ENCODE measurements around the gene EMC9. TPM values are rescaled to one million over a fixed set of nuclear protein-coding genes. Genes with fewer than 3 reads are reported as not detected.

The EMC9 gene, protein sequence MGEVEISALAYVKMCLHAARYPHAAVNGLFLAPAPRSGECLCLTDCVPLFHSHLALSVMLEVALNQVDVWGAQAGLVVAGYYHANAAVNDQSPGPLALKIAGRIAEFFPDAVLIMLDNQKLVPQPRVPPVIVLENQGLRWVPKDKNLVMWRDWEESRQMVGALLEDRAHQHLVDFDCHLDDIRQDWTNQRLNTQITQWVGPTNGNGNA
- 9.5 TPM for total RNA-seq

DNA sequence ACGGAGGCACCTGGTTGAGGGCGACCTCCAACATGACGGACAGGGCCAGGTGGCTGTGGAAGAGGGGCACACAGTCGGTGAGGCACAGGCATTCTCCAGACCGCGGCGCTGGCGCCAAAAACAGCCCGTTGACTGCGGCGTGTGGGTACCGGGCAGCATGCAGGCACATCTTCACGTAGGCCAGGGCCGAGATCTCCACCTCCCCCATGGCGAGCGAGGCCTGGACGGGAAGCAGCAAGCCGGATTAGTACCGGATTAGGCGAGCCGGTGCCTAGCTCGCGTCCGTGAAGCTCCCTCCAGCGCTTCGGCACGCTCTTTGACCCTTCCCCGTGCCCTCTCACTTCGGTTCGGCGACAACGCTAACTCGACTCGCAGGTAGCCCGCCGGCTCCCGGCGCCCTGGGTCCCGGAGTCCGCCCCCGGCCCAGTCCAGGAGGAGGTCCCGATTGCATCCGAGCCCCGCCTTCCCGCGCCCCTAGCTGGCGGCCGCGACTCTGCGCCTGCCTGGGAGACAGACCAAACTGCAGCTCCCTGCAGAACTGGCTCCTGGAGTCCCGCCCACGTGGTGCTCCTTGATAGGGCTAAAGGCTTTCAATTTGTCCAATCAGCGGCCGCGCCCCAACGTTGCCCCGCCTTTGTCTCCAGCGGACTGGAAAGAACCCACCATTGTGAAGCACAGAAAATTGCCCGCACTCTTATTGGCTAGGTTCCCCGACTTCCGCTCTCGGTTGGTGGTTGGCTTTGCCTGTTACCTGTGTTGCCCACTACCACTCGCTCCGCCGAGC is at the start of gene EMC9:
Gene EMC9 (minus strand): TSS at position 495 of the 784 bp plus-strand sequence. CDS start 287 bp downstream, at position 208.
- DNase-seq: peak; percentile 99

DNA sequence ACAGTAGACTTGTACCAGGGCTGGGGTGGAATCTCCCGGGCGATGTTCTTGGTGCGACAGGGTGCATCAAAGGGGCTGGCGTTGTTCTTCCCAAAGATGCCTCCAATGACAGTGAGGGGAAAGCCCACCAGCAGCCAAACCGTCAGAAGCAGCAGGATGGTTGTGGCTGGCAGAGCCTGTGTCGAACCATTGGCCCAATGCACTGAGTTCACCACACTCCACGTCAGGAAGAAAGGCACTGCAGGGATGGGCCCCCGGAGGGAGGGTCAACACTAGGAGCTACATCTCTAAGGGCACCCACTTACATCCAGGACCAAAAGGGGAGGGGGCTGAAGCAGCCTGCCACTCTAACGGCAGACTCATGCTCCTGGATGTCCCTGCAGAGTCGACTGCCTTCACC is 49.0 kb upstream of the EMC9 start:
- no peak for DNase-seq

- no peak for DNase-seq
Measured at GRCh38 chr14:24189460-24189859, 48.1 kb upstream of the EMC9 start.

DNA sequence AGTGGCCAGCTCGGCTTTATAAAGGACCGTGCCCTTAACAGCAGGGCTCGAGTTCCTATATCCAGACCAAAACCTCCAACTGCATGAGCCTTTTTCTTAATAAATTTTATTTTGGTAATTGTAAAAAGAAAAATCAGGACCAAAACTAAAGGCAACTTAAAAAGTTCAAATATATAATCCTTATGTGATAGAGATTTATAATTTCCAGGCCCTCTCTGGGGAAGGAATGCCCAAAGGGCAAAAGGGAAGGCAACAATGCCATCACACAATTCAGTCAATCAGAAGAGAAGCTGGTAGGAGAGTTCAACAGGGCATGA is 47.6 kb upstream of the EMC9 start:
- no peak for DNase-seq

- peak; percentile 95 for DNase-seq
Measured at GRCh38 chr14:24188251-24189058, 47.1 kb upstream of the EMC9 start, which contains the start of gene IPO4. TSS of gene IPO4 (minus strand) at chr14:24188816. CDS start at chr14:24188787, 29 bp downstream.

GRCh38 chr14:24187539-24187915 is 46.1 kb upstream of the EMC9 start:
- DNase-seq: no peak

DNA sequence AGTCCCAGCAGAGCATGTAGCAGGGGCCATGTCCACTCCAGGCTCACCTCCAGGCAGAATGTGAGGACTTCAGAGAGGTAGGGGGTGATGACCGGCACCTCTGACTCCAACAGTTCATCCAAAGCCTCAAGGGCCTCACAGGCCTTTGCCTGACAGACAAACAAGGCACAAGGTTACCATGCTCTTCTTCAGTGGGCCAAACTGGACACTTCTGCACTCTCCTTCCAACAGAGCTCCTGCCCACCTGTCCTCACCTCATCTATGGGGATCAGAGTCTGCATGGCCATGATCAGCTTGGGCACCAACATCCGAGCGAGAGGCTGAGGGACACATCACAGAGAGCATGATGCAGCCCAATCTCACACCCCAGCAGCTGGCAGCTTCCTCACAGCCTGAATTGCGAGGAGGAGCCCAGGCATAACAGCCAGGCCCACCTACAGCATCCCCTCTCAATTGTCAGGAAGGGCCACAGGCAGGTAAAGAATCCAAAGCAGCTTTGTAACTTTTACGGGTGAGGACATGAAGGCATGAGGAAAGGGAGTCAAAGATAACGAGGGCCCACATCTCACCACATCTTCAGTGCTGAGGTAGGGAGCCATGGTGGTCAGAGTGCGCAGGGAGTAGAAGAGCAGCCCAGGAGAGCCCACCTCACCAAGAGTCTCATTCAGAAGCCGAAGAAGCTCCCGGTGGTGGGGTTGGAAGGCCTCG is 45.6 kb upstream of the EMC9 start:
- no peak for DNase-seq

DNA sequence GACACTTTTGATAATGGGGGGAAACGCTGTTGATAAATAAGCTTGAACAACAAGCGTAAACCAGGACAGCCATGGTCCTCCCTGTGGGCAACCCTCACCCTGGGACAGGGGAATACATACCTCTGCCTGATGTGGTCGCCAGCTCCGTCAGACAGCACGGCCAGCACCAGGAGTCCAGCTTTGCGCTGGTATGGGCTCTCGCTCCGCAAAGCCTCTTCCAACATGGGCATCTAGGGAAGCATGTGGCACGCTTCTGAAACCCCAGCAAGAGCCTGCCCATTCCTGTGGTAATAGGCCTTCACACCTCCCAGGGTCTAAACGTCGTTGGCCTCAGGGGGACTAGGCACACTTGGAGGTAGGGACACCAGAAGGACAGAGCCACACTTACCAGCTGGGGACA is 44.4 kb upstream of the EMC9 start:
- no peak for DNase-seq

GRCh38 chr14:24185026-24185425 is 43.6 kb upstream of the EMC9 start:
- DNase-seq: no peak

DNA sequence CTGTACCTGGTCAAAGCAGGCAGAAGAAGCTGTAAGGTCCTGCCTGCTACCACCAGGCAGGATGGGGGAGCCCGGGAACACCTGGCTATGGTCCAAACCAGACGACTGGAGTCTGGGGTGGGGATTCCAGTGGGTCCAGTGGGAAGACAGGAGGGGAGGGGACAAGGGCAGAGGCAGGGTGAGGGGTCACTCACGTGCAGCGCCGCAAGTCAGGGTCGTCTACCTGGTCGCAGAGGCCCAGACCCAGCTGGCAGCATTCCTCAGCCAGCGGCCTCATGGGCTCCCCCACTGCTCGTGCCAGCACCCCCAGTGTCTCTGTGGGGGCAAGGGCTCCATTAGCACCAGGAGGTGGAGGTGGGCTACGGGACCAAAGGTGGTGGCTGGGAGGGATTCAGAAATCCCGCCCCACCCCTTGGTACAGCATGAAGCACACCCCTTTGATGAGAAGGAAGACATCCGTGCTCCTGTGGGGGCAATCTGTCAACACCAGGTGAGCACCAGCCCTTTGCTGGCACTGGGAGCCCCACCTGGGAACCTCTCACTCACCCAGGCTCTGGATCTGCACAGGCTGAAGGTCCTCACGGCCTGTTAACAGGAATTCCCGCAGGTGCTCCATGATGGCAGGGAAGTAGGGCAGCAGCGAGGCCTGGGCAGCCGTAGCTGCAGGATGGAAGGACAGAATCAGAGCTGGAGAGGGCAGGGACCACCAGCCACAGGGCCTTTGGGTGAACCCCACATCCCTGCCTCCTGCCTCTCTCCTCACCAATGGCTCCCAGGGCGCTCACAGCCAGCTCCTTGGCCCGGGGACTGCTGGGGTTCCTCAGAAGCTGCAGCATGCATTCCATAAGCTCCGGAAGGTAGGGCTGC is 42.9 kb upstream of the EMC9 start:
- DNase-seq: no peak

DNA sequence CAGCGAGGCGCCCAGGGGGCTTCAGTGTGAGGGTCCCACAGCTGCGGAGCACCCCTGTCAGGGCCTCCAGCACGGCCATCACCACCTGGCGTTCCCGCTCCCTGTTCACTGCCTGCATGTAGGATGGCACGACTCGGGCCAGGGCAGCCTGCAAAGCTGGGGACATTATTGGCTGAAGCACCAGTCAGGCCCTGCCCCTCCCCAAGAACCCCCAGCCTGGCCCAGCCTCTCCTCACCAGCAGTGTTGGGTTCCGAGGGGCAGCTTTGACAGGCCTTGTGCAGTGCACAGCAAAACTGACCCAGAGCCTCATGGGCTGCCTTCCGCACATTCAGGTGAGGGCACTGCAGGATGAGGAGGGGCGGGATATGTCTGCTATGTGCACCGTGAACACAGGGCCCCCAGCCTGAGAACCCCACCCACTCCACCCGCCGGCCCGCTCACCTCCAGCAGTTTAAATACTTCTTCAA is 41.7 kb upstream of the EMC9 start:
- no peak for DNase-seq

- no peak for DNase-seq
Measured at GRCh38 chr14:24182110-24182882, 40.9 kb upstream of the EMC9 start.

DNA sequence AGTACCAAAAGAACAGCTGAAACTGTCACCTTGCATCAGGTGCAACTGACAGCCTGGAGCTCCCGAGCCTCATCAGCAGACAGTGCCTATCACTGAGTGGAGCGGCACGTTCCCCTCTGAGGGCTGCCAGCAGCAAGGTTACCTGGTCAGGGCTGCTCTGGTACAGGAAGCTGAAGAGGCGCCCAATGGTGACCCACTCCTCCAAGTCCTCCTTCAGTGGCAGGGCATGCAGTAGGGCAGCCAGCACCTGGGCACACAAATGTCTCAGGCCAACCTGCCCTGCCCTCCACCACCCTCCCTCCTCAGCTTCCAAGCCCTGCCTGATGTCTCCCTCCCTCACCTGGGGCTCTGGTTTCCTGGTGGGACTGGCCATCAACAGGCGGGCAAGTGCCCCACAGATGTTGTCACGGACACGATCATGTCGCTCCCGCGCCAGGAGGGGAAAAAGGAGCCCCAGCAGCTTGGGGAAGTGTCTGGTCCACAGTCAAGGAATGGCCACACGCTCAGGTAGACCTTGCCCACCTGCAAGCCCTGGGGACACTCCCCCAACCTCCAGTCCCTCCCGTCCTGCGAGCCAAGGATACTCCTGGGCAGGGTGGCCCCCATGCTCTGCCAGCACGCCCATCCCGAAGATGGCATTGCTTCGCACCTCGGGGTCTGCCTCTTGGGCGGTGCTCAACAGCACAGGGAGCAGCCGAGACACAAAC is 40.1 kb upstream of the EMC9 start:
- no peak for DNase-seq

DNA sequence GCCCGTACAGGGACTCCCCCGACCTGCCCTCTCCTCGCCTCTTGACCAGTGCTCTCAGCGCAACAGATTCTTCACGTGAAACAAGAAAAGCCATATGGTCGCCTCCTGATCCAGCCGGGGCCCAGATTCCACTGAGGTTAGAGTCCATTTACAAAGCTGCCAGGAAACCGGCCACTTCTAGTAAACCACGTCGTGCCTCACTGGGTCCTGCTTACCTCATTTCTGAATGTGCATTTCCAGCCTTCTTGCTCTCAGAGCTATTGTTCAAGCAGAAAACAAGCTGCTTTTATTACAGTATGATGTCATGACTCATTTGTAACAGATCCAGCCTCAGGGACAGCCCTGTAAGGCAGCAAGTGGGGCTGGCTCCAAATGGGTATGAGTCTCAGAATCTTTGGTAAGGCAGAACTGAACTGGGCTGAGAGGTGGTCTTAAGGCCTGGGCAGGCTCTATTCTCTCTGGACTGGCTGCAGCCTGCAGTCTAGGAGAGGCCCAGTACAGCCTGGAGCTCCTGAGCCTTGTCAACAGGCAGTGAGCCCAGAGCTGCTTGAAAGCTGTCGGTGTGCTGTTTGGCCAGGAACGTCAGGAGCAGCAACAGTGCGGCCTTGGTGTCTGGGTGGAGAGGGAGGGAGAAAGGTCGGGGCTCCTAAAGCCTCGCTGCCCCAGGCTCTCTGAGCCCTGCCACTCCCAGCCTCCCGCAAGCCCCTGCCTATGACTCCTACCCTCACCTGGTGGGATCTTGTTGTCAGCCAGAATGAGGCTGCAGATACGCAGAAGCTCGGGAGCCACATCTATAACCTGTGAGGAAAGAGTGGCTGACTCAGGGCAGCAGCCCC is 38.8 kb upstream of the EMC9 start:
- DNase-seq: peak; percentile 47

DNA sequence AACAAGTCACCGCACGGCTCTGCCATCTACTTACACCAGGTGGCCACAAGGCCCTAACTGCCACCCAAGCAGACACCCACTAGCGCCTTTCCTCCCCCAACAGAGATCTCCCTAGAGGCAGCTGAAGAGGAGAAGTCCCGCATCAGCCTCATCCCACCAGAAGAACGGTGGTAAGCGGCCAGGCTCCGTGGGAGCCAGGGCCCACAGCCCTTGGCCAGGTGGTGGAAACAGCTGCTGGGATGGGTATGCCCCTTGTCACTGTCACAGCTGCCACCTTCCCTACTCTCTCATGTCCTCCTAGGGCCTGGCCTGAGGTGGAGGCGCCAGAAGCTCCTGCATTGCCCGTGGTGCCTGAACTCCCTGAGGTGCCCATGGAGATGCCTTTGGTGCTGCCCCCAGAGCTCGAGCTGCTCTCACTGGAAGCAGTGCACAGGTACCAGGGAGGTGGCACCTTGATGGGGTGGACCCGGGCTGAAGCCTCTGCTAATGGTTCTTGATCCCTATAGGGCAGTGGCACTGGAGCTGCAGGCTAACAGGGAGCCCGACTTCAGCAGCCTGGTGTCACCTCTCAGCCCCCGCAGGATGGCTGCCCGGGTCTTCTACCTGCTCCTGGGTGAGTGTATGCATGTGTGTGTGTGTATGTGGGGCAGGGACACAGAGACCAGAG is 38.0 kb upstream of the EMC9 start:
- no peak for DNase-seq

GRCh38 chr14:24178399-24179178 is 37.2 kb upstream of the EMC9 start:
- DNase-seq: no peak

DNA sequence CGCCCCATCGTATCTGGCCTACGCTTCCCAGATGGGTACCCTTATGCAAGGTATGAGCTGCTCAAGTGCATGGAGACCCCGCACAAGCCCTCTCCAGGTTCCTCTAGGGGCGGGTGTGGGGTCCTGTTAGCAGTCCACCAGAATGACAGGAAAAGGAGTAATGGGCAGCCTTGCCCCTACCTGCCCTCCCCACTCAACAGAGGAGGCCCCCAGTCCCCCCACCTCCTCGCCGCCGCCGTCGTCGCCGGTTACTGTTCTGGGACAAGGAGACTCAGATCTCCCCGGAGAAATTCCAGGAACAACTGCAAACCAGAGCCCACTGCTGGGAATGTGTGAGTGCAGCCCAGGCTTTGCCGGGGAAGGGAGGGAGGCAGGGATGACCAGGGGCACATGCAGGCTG is 36.5 kb upstream of the EMC9 start:
- DNase-seq: no peak

Measured in occipital lobe (tissue), 2 donors.